EL (cell line): ENCODE data around the gene CBX1.
A peak's percentile ranks its signal among the peaks of the same experiment; 100 is the strongest.

Source experiments
- DNase-seq: peaks from one replicate; pipeline ENCODE4 v3.0.0-alpha.2; 2016

The CBX1 gene

GRCh38 chr17:48024149-48025039 lies 76.9 kb downstream of the CBX1 start:
- peak; percentile 67 for DNase-seq

GRCh38 chr17:48023400-48024148 lies 77.7 kb downstream of the CBX1 start:
- peak; percentile 82 for DNase-seq

- DNase-seq = no peak
Observed at GRCh38 chr17:48022901-48023300, 78.4 kb downstream of the CBX1 start.

GRCh38 chr17:48021934-48022333 lies 79.3 kb downstream of the CBX1 start:
- DNase-seq = no peak
